K562 (cell line): ENCODE data around the gene PSMD1.

Experiments
- JUND ChIP-seq, 2 experiments: IDR thresholded peaks; 2 replicates in 1 of 2; 3 replicates in 1 of 2; pipeline ENCODE4 v1.6.1; 2011; ENCODE audit warnings: borderline replicate concordance in 2 of 2, low read depth in 2 of 2, low read length in 2 of 2, improper control_type of control experiment in 1 of 2, missing biosample characterization in 1 of 2, missing genetic modification characterization in 1 of 2, missing genetic modification reagents in 1 of 2
- SETDB1 ChIP-seq: IDR thresholded peaks from one replicate; pipeline ENCODE4 v1.6.1; 2012; ENCODE audit warnings: low read length, control low read depth, inconsistent platforms
- SIN3A ChIP-seq, 2 experiments: fragments of 150-350 bp in 1 of 2; IDR thresholded peaks; 2 replicates each; pipeline ENCODE4 v1.6.1; 2011 to 2016; ENCODE audit warnings: borderline replicate concordance in 2 of 2, low read depth in 2 of 2, low read length in 2 of 2, mild to moderate bottlenecking in 2 of 2, moderate library complexity in 2 of 2; ENCODE audit not compliant: control insufficient read depth in 1 of 2
- TCF7 ChIP-seq: sonication (generic); IDR thresholded peaks from 2 replicates; pipeline ENCODE4 v1.6.1; 2016; ENCODE audit warnings: antibody characterized with exemption, borderline replicate concordance
- ZEB2 ChIP-seq: fragments of 450-650 bp; IDR thresholded peaks from 2 replicates; pipeline ENCODE4 v1.6.1; 2016
- TF ChIP-seq, protein P1 (sequence below), 3 experiments: IDR thresholded peaks in 2 of 3; conservative IDR thresholded peaks in 1 of 3; 2 replicates each; pipeline ENCODE4 v1.5.1; 2011 to 2012; ENCODE audit warnings: low read length in 3 of 3, mild to moderate bottlenecking in 3 of 3, control low read depth in 2 of 3, improper control_type of control experiment in 1 of 3, inconsistent platforms in 1 of 3, low read depth in 1 of 3, mixed read lengths in 1 of 3, moderate library complexity in 1 of 3; ENCODE audit not compliant: insufficient read depth in 2 of 3

DNA sequence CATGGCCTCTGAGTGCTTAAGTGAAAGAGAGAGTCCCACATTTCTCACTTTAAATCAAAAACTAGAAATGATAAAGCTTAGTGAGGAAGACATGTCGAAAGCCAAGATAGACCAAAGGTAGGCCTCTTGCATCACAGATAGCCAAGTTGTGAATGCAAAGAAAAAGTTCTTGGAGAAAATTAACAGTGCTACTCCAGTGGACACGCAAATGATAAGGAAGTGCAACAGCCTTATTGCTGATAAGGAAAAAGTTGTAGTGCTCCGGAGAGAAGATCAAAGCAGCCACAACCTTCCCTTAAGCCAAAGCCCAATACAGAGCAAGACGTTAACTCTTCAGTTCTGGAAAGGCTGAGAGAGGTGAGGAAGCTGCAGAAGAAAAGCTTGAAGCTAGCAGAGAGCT lies 32.1 kb downstream of the PSMD1 start:
- TF ChIP-seq SIN3A (IDR thresholded peaks at IDR 0.05; ENCODE audit: borderline replicate concordance in 2 of 2, control insufficient read depth in 1 of 2, low read depth in 2 of 2, low read length in 2 of 2): no peak
- no peak for TF ChIP-seq ZEB2
- TF ChIP-seq, protein P1, sequence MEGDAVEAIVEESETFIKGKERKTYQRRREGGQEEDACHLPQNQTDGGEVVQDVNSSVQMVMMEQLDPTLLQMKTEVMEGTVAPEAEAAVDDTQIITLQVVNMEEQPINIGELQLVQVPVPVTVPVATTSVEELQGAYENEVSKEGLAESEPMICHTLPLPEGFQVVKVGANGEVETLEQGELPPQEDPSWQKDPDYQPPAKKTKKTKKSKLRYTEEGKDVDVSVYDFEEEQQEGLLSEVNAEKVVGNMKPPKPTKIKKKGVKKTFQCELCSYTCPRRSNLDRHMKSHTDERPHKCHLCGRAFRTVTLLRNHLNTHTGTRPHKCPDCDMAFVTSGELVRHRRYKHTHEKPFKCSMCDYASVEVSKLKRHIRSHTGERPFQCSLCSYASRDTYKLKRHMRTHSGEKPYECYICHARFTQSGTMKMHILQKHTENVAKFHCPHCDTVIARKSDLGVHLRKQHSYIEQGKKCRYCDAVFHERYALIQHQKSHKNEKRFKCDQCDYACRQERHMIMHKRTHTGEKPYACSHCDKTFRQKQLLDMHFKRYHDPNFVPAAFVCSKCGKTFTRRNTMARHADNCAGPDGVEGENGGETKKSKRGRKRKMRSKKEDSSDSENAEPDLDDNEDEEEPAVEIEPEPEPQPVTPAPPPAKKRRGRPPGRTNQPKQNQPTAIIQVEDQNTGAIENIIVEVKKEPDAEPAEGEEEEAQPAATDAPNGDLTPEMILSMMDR (IDR thresholded peaks at IDR 0.05 in 2 of 3, conservative IDR thresholded peaks at IDR 0.05 in 1 of 3; ENCODE audit: insufficient read depth in 2 of 3, low read depth in 1 of 3, low read length in 3 of 3): no peak
- no peak for TF ChIP-seq SETDB1
- TF ChIP-seq TCF7: no peak
- no peak for TF ChIP-seq JUND (IDR thresholded peaks at IDR 0.05; ENCODE audit: borderline replicate concordance, low read depth, low read length)
- no peak for TF ChIP-seq JUND (tag; IDR thresholded peaks at IDR 0.05; ENCODE audit: borderline replicate concordance, low read depth, low read length)
